ENCODE results near the gene GSTM4. TPM values are rescaled to one million over a fixed set of nuclear protein-coding genes. Genes with fewer than 3 reads are reported as not detected.

The GSTM4 gene
- total and polyA plus RNA-seq, 2 of the 4 experiments (the other 2 are of a cell fraction) = 10.4 to 37.8 TPM

DNA sequence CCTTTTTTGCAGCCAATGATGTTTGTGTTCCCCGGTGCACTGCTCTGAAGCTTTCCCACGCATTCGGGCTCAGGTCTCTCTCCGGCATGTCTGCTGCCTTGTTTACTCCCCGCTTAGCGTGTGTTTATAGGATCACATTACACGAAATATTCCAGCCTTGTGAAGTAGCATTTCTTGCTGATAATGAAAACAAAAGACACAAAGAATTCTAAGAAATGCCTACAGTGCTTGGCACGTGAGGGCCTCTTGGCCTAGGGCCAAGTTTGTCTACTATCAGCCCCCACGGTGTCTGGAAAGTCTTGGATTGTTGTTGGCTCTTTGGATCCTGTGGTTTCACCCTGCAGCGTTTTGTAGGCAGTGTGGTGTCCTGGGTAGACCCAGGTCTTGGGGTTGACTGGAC, 11.2 kb upstream of the GSTM4 start (continued):
- TF ChIP-seq CHD1 (IDR thresholded peaks at IDR 0.05; ENCODE audit: low read depth, low read length) = no peak

DNA sequence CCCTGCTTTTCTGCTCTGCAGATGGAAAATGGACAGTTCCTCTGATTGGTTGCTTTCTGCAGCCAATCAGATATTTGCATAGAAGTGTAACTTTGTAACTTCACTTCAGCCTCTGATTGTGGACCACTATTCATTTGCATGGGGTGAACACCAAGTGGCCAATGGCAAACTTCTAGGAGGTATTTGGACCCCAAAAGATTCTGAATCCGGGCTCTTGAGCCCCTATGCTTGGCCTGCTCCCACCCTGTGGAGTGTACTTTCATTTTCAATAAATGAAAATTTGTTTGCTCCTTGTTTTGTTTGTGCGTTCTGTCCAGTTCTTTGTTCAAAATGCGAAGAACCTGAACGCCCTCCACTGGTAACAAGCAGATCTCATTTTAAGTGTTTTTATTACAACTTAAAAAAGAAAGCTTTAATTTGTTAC, 6.4 kb upstream of the GSTM4 start:
- Histone ChIP-seq H3K9me3 (ENCODE audit: control insufficient read depth, insufficient read depth, low read length) (no peaks in the 10 kb centered on the region; the same call in 1 of the 2 replicates), H3K36me3 (ENCODE audit: control insufficient read depth, insufficient read depth, low read length) (no peaks in the 10 kb centered on the region), H4K8ac (ENCODE audit: low read depth in 2 of 2, low read length in 2 of 2) (peak overlapping the region in 1 of 2 experiments; percentile 20; a peak in 1 of 4 replicates), H3K14ac (replicated peaks; ENCODE audit: low read depth, low read length) (no peak overlapping the region), H3K4me2 (ENCODE audit: low read depth, low read length) (peak overlapping the region; percentile 89), H2AK5ac (ENCODE audit: low read depth, low read length) (no peak overlapping the region), H4K91ac (ENCODE audit: insufficient read depth, low read depth, low read length) (no peak overlapping the region), H3K4me3 (ENCODE audit: insufficient read depth, low read depth, low read length) (peak overlapping the region; percentile 36; the same call in 1 of the 2 replicates), H2AK9ac (replicated peaks; ENCODE audit: low read depth, low read length, poor library complexity) (no peak overlapping the region), H3K9me1 (ENCODE audit: insufficient read depth, low read length) (peaks cover 4% of the 10 kb centered on the region), H3K9ac (ENCODE audit: low read depth, low read length) (no peak overlapping the region), H3K4me1 (ENCODE audit: control insufficient read depth, insufficient read depth, low read length) (peaks cover 5% of the 10 kb centered on the region), H3K56ac (ENCODE audit: extremely low read depth, insufficient read depth, low read length) (no peak overlapping the region), H4K5ac (ENCODE audit: low read depth, low read length) (peak overlapping the region; percentile 59; the same call in 1 of the 2 replicates), H2BK20ac (ENCODE audit: low read depth, low read length) (no peak overlapping the region), H3K23ac (ENCODE audit: low read depth, low read length) (no peak overlapping the region), H3K18ac (ENCODE audit: low read depth, low read length) (peak overlapping the region; percentile 47; the same call in 1 of the 2 replicates), H2BK120ac (ENCODE audit: low read depth, low read length) (no peak overlapping the region; the same call in 1 of the 2 replicates), H3K27me3 (ENCODE audit: control insufficient read depth, insufficient read depth, low read length) (0 out of 2 replicates have a peak, but pooled peaks cover 3% of the 10 kb centered on the region), H2AFZ (replicated peaks; ENCODE audit: low read length, poor library complexity) (peak overlapping the region; percentile 61), H3K27ac (ENCODE audit: insufficient read depth, low read length) (no peak overlapping the region), H3K79me1 (ENCODE audit: low read depth in 1 of 2, low read length in 2 of 2) (no peaks in the 10 kb centered on the region), H3K4ac (ENCODE audit: low read depth, low read length) (no peak overlapping the region; the same call in 1 of the 2 replicates), H2BK15ac (ENCODE audit: low read depth, low read length) (no peak overlapping the region), H4K20me1 (ENCODE audit: insufficient read depth, low read length) (no peaks in the 10 kb centered on the region), H2BK5ac (ENCODE audit: low read depth, low read length, poor library complexity, severe bottlenecking) (no peak overlapping the region)
- 50% methylated on average over 1 of the region's 4 CpGs; no CpG with 5 or more reads in 1 of the 2 experiments for WGBS, 2 experiments (ENCODE audit: extremely low coverage in 2 of 2, insufficient read length in 1 of 2)
- POLR2A ChIA-PET (ENCODE audit: unreplicated experiment) = no interaction called here
- no TSS peak for BruUV-seq (replicated peaks)
- dilution Hi-C loops (cut with HindIII; ENCODE audit: low sequenced_read_pairs, unreplicated experiment) (no loop called here), intact Hi-C loops (cut with micrococcal nuclease) (no loop called here), in situ Hi-C loops (cut with MboI; ENCODE audit: low sequenced_read_pairs) (loop anchor here (10.0 kb wide), 1 partner anchor 265 kb away; the partner anchor contains the start of gene CSF1)
- CTCF ChIA-PET = interaction anchor here (1.2 kb wide), 2 partner anchors 9 to 100 kb away, joined by 3 to 5 read pairs; no protein-coding TSS in a partner anchor
- TF ChIP-seq, protein P1, sequence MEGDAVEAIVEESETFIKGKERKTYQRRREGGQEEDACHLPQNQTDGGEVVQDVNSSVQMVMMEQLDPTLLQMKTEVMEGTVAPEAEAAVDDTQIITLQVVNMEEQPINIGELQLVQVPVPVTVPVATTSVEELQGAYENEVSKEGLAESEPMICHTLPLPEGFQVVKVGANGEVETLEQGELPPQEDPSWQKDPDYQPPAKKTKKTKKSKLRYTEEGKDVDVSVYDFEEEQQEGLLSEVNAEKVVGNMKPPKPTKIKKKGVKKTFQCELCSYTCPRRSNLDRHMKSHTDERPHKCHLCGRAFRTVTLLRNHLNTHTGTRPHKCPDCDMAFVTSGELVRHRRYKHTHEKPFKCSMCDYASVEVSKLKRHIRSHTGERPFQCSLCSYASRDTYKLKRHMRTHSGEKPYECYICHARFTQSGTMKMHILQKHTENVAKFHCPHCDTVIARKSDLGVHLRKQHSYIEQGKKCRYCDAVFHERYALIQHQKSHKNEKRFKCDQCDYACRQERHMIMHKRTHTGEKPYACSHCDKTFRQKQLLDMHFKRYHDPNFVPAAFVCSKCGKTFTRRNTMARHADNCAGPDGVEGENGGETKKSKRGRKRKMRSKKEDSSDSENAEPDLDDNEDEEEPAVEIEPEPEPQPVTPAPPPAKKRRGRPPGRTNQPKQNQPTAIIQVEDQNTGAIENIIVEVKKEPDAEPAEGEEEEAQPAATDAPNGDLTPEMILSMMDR (conservative IDR thresholded peaks at IDR 0.05; ENCODE audit: low read depth, low read length) = peak; percentile 33
- TF ChIP-seq, protein P2, sequence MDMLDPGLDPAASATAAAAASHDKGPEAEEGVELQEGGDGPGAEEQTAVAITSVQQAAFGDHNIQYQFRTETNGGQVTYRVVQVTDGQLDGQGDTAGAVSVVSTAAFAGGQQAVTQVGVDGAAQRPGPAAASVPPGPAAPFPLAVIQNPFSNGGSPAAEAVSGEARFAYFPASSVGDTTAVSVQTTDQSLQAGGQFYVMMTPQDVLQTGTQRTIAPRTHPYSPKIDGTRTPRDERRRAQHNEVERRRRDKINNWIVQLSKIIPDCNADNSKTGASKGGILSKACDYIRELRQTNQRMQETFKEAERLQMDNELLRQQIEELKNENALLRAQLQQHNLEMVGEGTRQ (IDR thresholded peaks at IDR 0.05; ENCODE audit: low read depth, low read length) = no peak
- DNase-seq (peak; percentile 43), ATAC-seq (ENCODE audit: low read depth) (peak; percentile 58)
